H9 (cell line): ENCODE data around the gene STYK1. TPM values are rescaled to one million over a fixed set of nuclear protein-coding genes. Genes with fewer than 3 reads are reported as not detected.

Source experiments
- DNase-seq: peaks from one replicate; pipeline ENCODE4 v3.0.0-alpha.2; 2017
- H2AFZ ChIP-seq: one replicate; pipeline ENCODE4 v1.6.1; 2013; ENCODE audit warnings: mild to moderate bottlenecking, low read length, control low read depth, moderate library complexity
- H2AK5ac ChIP-seq: 2 replicates; pipeline ENCODE4 v1.6.1; 2013; ENCODE audit warnings: low read length, control low read depth, mixed read lengths; ENCODE audit not compliant: insufficient read length
- H2BK120ac ChIP-seq: one replicate; pipeline ENCODE4 v1.6.1; 2013; ENCODE audit warnings: low read depth, mild to moderate bottlenecking, low read length, control low read depth, inconsistent platforms; ENCODE audit not compliant: poor library complexity, severe bottlenecking
- H2BK12ac ChIP-seq: 2 replicates; pipeline ENCODE4 v1.6.1; 2013; ENCODE audit warnings: low read length, control low read depth, mixed read lengths, low read depth; ENCODE audit not compliant: insufficient read length
- H2BK15ac ChIP-seq: 2 replicates; pipeline ENCODE4 v1.6.1; 2013; ENCODE audit warnings: low read depth, low read length, control low read depth
- H2BK20ac ChIP-seq: one replicate; pipeline ENCODE4 v1.6.1; 2013; ENCODE audit warnings: low read depth, mild to moderate bottlenecking, low read length, control low read depth, inconsistent platforms; ENCODE audit not compliant: poor library complexity, severe bottlenecking
- H2BK5ac ChIP-seq: 2 replicates; pipeline ENCODE4 v1.6.1; 2013; ENCODE audit warnings: low read length, control low read depth, mixed read lengths; ENCODE audit not compliant: insufficient read length
- H3K14ac ChIP-seq: 2 replicates; pipeline ENCODE4 v1.6.1; 2013; ENCODE audit warnings: low read length, control low read depth; ENCODE audit not compliant: insufficient read depth
- H3K18ac ChIP-seq: 2 replicates; pipeline ENCODE4 v1.6.1; 2013; ENCODE audit warnings: low read depth, mild to moderate bottlenecking, mixed read lengths, low read length, control low read depth; ENCODE audit not compliant: insufficient read length
- H3K23ac ChIP-seq: 2 replicates; pipeline ENCODE4 v1.6.1; 2013; ENCODE audit warnings: low read length, control low read depth, mixed read lengths, low read depth; ENCODE audit not compliant: insufficient read length
- H3K23me2 ChIP-seq: 2 replicates; pipeline ENCODE4 v1.6.1; 2013; ENCODE audit warnings: low read depth, mild to moderate bottlenecking, mixed read lengths, low read length, control low read depth; ENCODE audit not compliant: insufficient read length, poor library complexity, severe bottlenecking
- H3K27ac ChIP-seq: 2 replicates; pipeline ENCODE4 v1.5.1; 2013; ENCODE audit warnings: low read length, control low read depth, mixed read lengths, low read depth; ENCODE audit not compliant: insufficient read length
- H3K27me3 ChIP-seq: 2 replicates; pipeline ENCODE4 v1.6.1; 2013; ENCODE audit warnings: low read length, control low read depth, inconsistent platforms; ENCODE audit not compliant: insufficient read depth
- H3K4ac ChIP-seq: 2 replicates; pipeline ENCODE4 v1.6.1; 2013; ENCODE audit warnings: low read depth, mild to moderate bottlenecking, control low read depth, inconsistent platforms, low read length, moderate library complexity
- H3K4me1 ChIP-seq: 2 replicates; pipeline ENCODE4 v1.6.1; 2013; ENCODE audit warnings: low read length, control low read depth, inconsistent platforms; ENCODE audit not compliant: insufficient read depth
- H3K4me2 ChIP-seq: 2 replicates; pipeline ENCODE4 v1.6.1; 2013; ENCODE audit warnings: low read length, control low read depth, mixed read lengths; ENCODE audit not compliant: insufficient read length, insufficient read depth
- H3K56ac ChIP-seq: 2 replicates; pipeline ENCODE4 v1.6.1; 2013; ENCODE audit warnings: low read depth, mild to moderate bottlenecking, mixed read lengths, low read length, control low read depth; ENCODE audit not compliant: insufficient read length
- H3K79me1 ChIP-seq: 2 replicates; pipeline ENCODE4 v1.6.1; 2013; ENCODE audit warnings: low read depth, mild to moderate bottlenecking, moderate library complexity, low read length, control low read depth, inconsistent platforms; ENCODE audit not compliant: insufficient read depth, poor library complexity, severe bottlenecking
- H3K79me2 ChIP-seq: 2 replicates; pipeline ENCODE4 v1.6.1; 2013; ENCODE audit warnings: low read length, control low read depth, inconsistent platforms; ENCODE audit not compliant: insufficient read depth
- H3K9ac ChIP-seq: 2 replicates; pipeline ENCODE4 v1.6.1; 2013; ENCODE audit warnings: low read length, control low read depth, mixed read lengths; ENCODE audit not compliant: insufficient read length; ENCODE audit errors: extremely low read depth
- H3K9me3 ChIP-seq: one replicate; pipeline ENCODE4 v1.6.1; 2013; ENCODE audit warnings: low read depth, low read length, inconsistent platforms; ENCODE audit not compliant: control insufficient read depth
- H3T11ph ChIP-seq: one replicate; pipeline ENCODE4 v1.6.1; 2013; ENCODE audit warnings: mild to moderate bottlenecking, low read length, control low read depth, inconsistent platforms
- H4K20me1 ChIP-seq: one replicate; pipeline ENCODE4 v1.6.1; 2013; ENCODE audit not compliant: control insufficient read depth, insufficient read length, insufficient read depth
- H4K5ac ChIP-seq: 2 replicates; pipeline ENCODE4 v1.6.1; 2013; ENCODE audit warnings: low read depth, mild to moderate bottlenecking, mixed read lengths, low read length, control low read depth; ENCODE audit not compliant: insufficient read length
- H4K8ac ChIP-seq: replicated peaks from 2 replicates; pipeline ENCODE4 v1.6.1; 2013; ENCODE audit warnings: low read length, control low read depth, mixed read lengths, low read depth; ENCODE audit not compliant: insufficient read length
- H4K91ac ChIP-seq: 2 replicates; pipeline ENCODE4 v1.6.1; 2013; ENCODE audit warnings: low read depth, mild to moderate bottlenecking, moderate library complexity, mixed read lengths, low read length, control low read depth; ENCODE audit not compliant: insufficient read length
- H3K27ac Mint-ChIP-seq, 3 experiments: 2 replicates in 2 of 3; 3 replicates in 1 of 3; pipeline ENCODE4 v1.8.0; 2020 to 2021; ENCODE audit warnings: mixed read lengths in 3 of 3, mild to moderate bottlenecking in 1 of 3, moderate library complexity in 1 of 3
- H3K27me3 Mint-ChIP-seq: 2 replicates; pipeline ENCODE4 v1.8.0; 2021; ENCODE audit warnings: low read depth, mild to moderate bottlenecking, moderate library complexity, mixed read lengths
- H3K36me3 Mint-ChIP-seq, 3 experiments: 2 replicates in 2 of 3; 3 replicates in 1 of 3; pipeline ENCODE4 v1.8.0; 2020 to 2021; ENCODE audit warnings: low read depth in 3 of 3, mixed read lengths in 3 of 3; ENCODE audit not compliant: insufficient read depth in 1 of 3
- H3K4me1 Mint-ChIP-seq, 2 experiments: 2 replicates each; pipeline ENCODE4 v1.8.0; 2020; ENCODE audit warnings: mixed read lengths in 2 of 2
- H3K4me3 Mint-ChIP-seq, 2 experiments: 2 replicates in 1 of 2; 3 replicates in 1 of 2; pipeline ENCODE4 v1.8.0; 2020 to 2021; ENCODE audit warnings: mild to moderate bottlenecking in 2 of 2, mixed read lengths in 2 of 2, moderate library complexity in 1 of 2
- H3K9me3 Mint-ChIP-seq, 2 experiments: 2 replicates in 1 of 2; 3 replicates in 1 of 2; pipeline ENCODE4 v1.8.0; 2020; ENCODE audit warnings: mild to moderate bottlenecking in 2 of 2, mixed read lengths in 2 of 2, moderate library complexity in 1 of 2
- WGBS: extraction: QIAGEN DNeasy Blood & Tissue Kit; methylation state at CpG from one replicate; pipeline ENCODE4 v1.1.7; 2013; ENCODE audit warnings: missing lambda C conversion rate, low lambda C conversion rate, mixed read lengths; ENCODE audit not compliant: insufficient read length; ENCODE audit errors: extremely low coverage; 5-methylcytosine and 5-hydroxymethylcytosine counted together
- total RNA-seq: library from RNA; stranded (reverse); gene quantifications from 2 replicates; pipeline ENCODE4 v1.2.1, GENCODE V29; 2021
- TF ChIP-seq, protein P1 (sequence below): fragments of 200-600 bp; sonication (generic); conservative IDR thresholded peaks from 3 replicates; pipeline ENCODE4 v1.8.0; 2021; ENCODE audit warnings: antibody characterized with exemption, mild to moderate bottlenecking

The STYK1 gene
- total RNA-seq, 1 experiment from 2014 or later = 0.37 TPM

DNA sequence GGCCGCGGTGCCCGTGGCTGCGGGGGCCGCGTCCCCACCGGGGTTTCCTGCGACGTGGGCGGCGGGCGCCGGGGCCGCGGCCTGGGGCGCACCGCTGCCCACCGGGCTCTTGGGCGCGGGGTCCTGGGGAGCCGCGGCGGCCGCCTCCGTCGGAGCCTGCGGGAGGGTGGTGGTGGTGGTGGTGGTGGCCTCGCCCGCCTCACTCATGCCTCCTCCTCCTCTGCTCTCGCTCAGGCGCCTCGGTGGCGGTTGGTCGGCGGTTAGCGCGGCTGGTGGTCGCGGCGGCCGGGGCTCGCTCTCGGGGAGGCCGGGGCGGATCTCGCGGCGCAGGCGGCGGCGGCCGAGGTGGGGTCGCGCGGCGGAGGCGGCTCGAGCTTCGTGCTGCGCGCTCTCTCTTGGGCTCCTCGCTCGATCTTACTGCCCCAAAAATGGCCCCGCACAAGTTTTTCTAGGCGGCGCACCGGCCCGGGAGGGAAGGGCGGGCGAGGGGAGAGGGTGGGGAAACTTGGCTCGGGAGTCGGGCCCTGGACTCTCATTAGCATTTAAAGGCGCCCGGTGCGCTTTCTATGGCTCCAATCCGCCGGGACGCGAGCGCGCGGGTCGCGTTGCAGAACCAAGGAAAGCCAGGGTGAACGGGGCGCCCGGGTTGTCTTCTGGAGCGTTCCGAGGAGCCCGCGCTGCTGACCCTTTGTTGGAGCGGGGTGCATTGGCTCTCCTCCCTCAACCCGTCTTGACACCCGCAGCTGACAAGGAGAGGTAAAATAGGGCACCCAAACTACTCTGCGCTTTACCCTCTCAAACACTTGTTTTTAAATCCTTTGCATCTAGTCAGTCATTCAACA lies 49.3 kb upstream of the STYK1 start, which contains the start of gene YBX3:
TSS of gene YBX3 (minus strand) at position 419 of the 842 bp plus-strand sequence. CDS start at position 207, 212 bp downstream.
- TF ChIP-seq, protein P1, sequence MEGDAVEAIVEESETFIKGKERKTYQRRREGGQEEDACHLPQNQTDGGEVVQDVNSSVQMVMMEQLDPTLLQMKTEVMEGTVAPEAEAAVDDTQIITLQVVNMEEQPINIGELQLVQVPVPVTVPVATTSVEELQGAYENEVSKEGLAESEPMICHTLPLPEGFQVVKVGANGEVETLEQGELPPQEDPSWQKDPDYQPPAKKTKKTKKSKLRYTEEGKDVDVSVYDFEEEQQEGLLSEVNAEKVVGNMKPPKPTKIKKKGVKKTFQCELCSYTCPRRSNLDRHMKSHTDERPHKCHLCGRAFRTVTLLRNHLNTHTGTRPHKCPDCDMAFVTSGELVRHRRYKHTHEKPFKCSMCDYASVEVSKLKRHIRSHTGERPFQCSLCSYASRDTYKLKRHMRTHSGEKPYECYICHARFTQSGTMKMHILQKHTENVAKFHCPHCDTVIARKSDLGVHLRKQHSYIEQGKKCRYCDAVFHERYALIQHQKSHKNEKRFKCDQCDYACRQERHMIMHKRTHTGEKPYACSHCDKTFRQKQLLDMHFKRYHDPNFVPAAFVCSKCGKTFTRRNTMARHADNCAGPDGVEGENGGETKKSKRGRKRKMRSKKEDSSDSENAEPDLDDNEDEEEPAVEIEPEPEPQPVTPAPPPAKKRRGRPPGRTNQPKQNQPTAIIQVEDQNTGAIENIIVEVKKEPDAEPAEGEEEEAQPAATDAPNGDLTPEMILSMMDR = no peak
- Histone ChIP-seq H2AK5ac (no peak within 1 kb of the TSS), H4K5ac (no peak within 1 kb of the TSS), H2BK15ac (no peak within 1 kb of the TSS), H3K27me3 (no peaks in the 10 kb centered on the region; the same call in 1 of the 2 replicates), H2BK5ac (no peak within 1 kb of the TSS), H2BK120ac (no peak within 1 kb of the TSS), H3K9me3 (no peaks in the 10 kb centered on the region), H3K79me2 (peaks cover 25% of the 10 kb centered on the region), H3K14ac (peak within 1 kb of the TSS; percentile 91), H2BK12ac (no peak within 1 kb of the TSS), H3K27ac (no peak within 1 kb of the TSS), H4K91ac (no peak within 1 kb of the TSS), H3K23ac (no peak within 1 kb of the TSS), H3K9ac (peak within 1 kb of the TSS; percentile 80), H3K4me1 (peaks cover 2% of the 10 kb centered on the region; the same call in 1 of the 2 replicates), H4K20me1 (no peaks in the 10 kb centered on the region), H2BK20ac (no peak within 1 kb of the TSS), H3K4ac (no peak within 1 kb of the TSS; the same call in 1 of the 2 replicates), H2AFZ (peak within 1 kb of the TSS; percentile 96), H4K8ac (no peak within 1 kb of the TSS), H3T11ph (no peak within 1 kb of the TSS), H3K79me1 (no peaks in the 10 kb centered on the region), H3K23me2 (peaks cover 3% of the 10 kb centered on the region), H3K18ac (peak within 1 kb of the TSS; percentile 81), H3K4me2 (peak within 1 kb of the TSS; percentile 93), H3K56ac (no peak within 1 kb of the TSS)
- no CpG with 5 or more reads among the region's 95 CpGs for WGBS
- DNase-seq = peak; percentile 82
- Mint-ChIP-seq H3K4me3 (peak within 1 kb of the TSS; percentile 92 to 99), H3K27me3 (peaks cover 28% of the 10 kb centered on the region), H3K36me3 (peaks cover 0 to 9% (median 1%) of the 10 kb centered on the region in 3 experiments; a peak in 3 of 7 replicates), H3K4me1 (peaks cover 39 to 44% of the 10 kb centered on the region in 2 experiments), H3K27ac (peak within 1 kb of the TSS; percentile 81 to 99 (median 98)), H3K9me3 (peaks cover 0 to 2% of the 10 kb centered on the region in 2 experiments; a peak in 1 of 5 replicates)
